HEK293T (cell line): Measurements from ENCODE around the gene PLCB1.

Experiments
- CTCF ChIA-PET: fragments of 350-600 bp; formaldehyde crosslinking; extraction: SDS; loops from one replicate; lab custom pipeline; 2021; ENCODE audit warnings: antibody characterized with exemption, inconsistent platforms; lab: Yijun Ruan, JAX
- POLR2A ChIA-PET: fragments of 350-600 bp; formaldehyde crosslinking; extraction: SDS; loops from one replicate; lab custom pipeline; 2020; ENCODE audit warnings: antibody characterized with exemption, inconsistent platforms; lab: Yijun Ruan, JAX
- DNase-seq: peaks from one replicate; pipeline ENCODE4 v3.0.0; 2012; ENCODE audit warnings: mixed read lengths; ENCODE audit errors: extremely low spot score
- ARNT ChIP-seq: fragments of 450-650 bp; IDR thresholded peaks from 2 replicates; pipeline ENCODE4 v1.6.1; 2017; ENCODE audit warnings: mild to moderate bottlenecking
- BHLHE40 ChIP-seq: fragments of 450-650 bp; IDR thresholded peaks from 2 replicates; pipeline ENCODE4 v1.6.1; 2016; ENCODE audit warnings: mild to moderate bottlenecking, moderate library complexity, borderline replicate concordance
- CTBP1 ChIP-seq: fragments of 450-650 bp; IDR thresholded peaks from 2 replicates; pipeline ENCODE4 v1.6.1; 2016; ENCODE audit warnings: borderline replicate concordance
- ELF4 ChIP-seq: fragments of 450-650 bp; IDR thresholded peaks from 2 replicates; pipeline ENCODE4 v1.6.1; 2017; ENCODE audit warnings: antibody characterized with exemption
- FOXA1 ChIP-seq: fragments of 450-650 bp; IDR thresholded peaks from 2 replicates; pipeline ENCODE4 v1.6.1; 2016; ENCODE audit warnings: mild to moderate bottlenecking
- FOXK2 ChIP-seq: fragments of 450-650 bp; IDR thresholded peaks from 2 replicates; pipeline ENCODE4 v1.6.1; 2016; ENCODE audit warnings: mild to moderate bottlenecking
- FOXM1 ChIP-seq: fragments of 450-650 bp; IDR thresholded peaks from 2 replicates; pipeline ENCODE4 v1.6.1; 2017; ENCODE audit warnings: mild to moderate bottlenecking, borderline replicate concordance
- HDGF ChIP-seq: fragments of 450-650 bp; IDR thresholded peaks from 2 replicates; pipeline ENCODE4 v1.6.1; 2017; ENCODE audit warnings: antibody characterized with exemption, borderline replicate concordance
- L3MBTL2 ChIP-seq: fragments of 450-650 bp; conservative IDR thresholded peaks from 2 replicates; pipeline ENCODE4 v1.6.1; 2016; ENCODE audit warnings: mild to moderate bottlenecking
- LEF1 ChIP-seq: fragments of 450-650 bp; IDR thresholded peaks from 2 replicates; pipeline ENCODE4 v1.6.1; 2017; ENCODE audit warnings: mild to moderate bottlenecking, borderline replicate concordance
- NFRKB ChIP-seq: fragments of 450-650 bp; IDR thresholded peaks from 2 replicates; pipeline ENCODE4 v1.6.1; 2016; ENCODE audit warnings: mild to moderate bottlenecking, moderate library complexity
- PKNOX1 ChIP-seq: fragments of 450-650 bp; IDR thresholded peaks from 2 replicates; pipeline ENCODE4 v1.6.1; 2016
- SP1 ChIP-seq: fragments of 450-650 bp; IDR thresholded peaks from 2 replicates; pipeline ENCODE4 v1.6.1; 2017
- SUZ12 ChIP-seq: fragments of 450-650 bp; IDR thresholded peaks from 2 replicates; pipeline ENCODE4 v1.6.1; 2016; ENCODE audit warnings: mild to moderate bottlenecking
- TARDBP ChIP-seq: fragments of 450-650 bp; IDR thresholded peaks from 2 replicates; pipeline ENCODE4 v1.6.1; 2016
- ZNF384 ChIP-seq: fragments of 450-650 bp; IDR thresholded peaks from 2 replicates; pipeline ENCODE4 v1.6.1; 2016

The PLCB1 gene

GRCh38 chr20:8244637-8245036 lies 112.6 kb downstream of the PLCB1 start:
- ChIA-PET CTCF (no interaction called here), POLR2A (no interaction called here)
- no peak for TF ChIP-seq LEF1
- TF ChIP-seq PKNOX1: no peak
- DNase-seq: no peak

- no peak for DNase-seq
- TF ChIP-seq SP1 (no peak), ARNT (no peak), FOXA1 (no peak), HDGF (no peak), SUZ12 (no peak), TARDBP (no peak), FOXM1 (no peak), LEF1 (no peak), PKNOX1 (no peak), ZNF384 (no peak), CTBP1 (no peak), ELF4 (no peak)
- CTCF ChIA-PET: no interaction called here
- POLR2A ChIA-PET: no interaction called here
These were observed 114.1 kb downstream of the PLCB1 start for GRCh38 chr20:8246153-8246552.

- POLR2A ChIA-PET: no interaction called here
- CTCF ChIA-PET: no interaction called here
These were observed 114.7 kb downstream of the PLCB1 start for GRCh38 chr20:8246716-8247115.

GRCh38 chr20:8248051-8248450 lies 116.0 kb downstream of the PLCB1 start:
- TF ChIP-seq FOXA1: no peak
- CTCF ChIA-PET: no interaction called here
- DNase-seq: no peak
- POLR2A ChIA-PET: no interaction called here

More at GRCh38 chr20:8246716-8247115, 114.7 kb downstream of the PLCB1 start:
- no peak for DNase-seq
- TF ChIP-seq PKNOX1: no peak
- no peak for TF ChIP-seq HDGF
- TF ChIP-seq L3MBTL2: no peak
- no peak for TF ChIP-seq BHLHE40
- no peak for TF ChIP-seq ARNT

- CTCF ChIA-PET: no interaction called here
- POLR2A ChIA-PET: no interaction called here
- TF ChIP-seq BHLHE40: no peak
- TF ChIP-seq SP1: no peak
- TF ChIP-seq SUZ12: no peak
- no peak for TF ChIP-seq TARDBP
- no peak for TF ChIP-seq ELF4
- no peak for TF ChIP-seq LEF1
- no peak for TF ChIP-seq FOXK2
- no peak for TF ChIP-seq NFRKB
- TF ChIP-seq ARNT: no peak
- TF ChIP-seq ZNF384: no peak
- TF ChIP-seq FOXM1: no peak
- DNase-seq: no peak
These were observed 117.6 kb downstream of the PLCB1 start for GRCh38 chr20:8249634-8250033.

- POLR2A ChIA-PET: no interaction called here
- DNase-seq: no peak
- TF ChIP-seq ZNF384 (no peak), FOXM1 (no peak), TARDBP (no peak), LEF1 (no peak), FOXK2 (no peak), ARNT (no peak), SUZ12 (no peak), ELF4 (no peak), CTBP1 (no peak), NFRKB (no peak), BHLHE40 (no peak), HDGF (no peak), L3MBTL2 (no peak), PKNOX1 (no peak), SP1 (no peak), FOXA1 (no peak)
- CTCF ChIA-PET: interaction anchor here (1.2 kb wide), 1 partner anchor 9 kb away, joined by 3 read pairs; no protein-coding TSS in a partner anchor
These were observed 118.6 kb downstream of the PLCB1 start for GRCh38 chr20:8250539-8251200.
